OCI-LY3 (cell line): ENCODE results near the gene TMEM222.
A peak's percentile ranks its signal among the peaks of the same experiment; 100 is the strongest.

Source experiments
- H2AFZ ChIP-seq: fragments of 200-600, 300-600 bp; shearing (Covaris generic); 2 replicates; pipeline ENCODE4 v1.6.0; 2014; ENCODE audit warnings: antibody characterized with exemption, low read depth, low read length
- H3K27ac ChIP-seq: fragments of 200-600, 300-600 bp; sonication (generic); 2 replicates; pipeline ENCODE4 v1.5.1; 2014; ENCODE audit warnings: mild to moderate bottlenecking, low read length, moderate library complexity, mixed read lengths
- H3K27me3 ChIP-seq: fragments of 200-600, 300-600 bp; sonication (generic); 2 replicates; pipeline ENCODE4 v1.6.1; 2014; ENCODE audit warnings: low read depth, low read length, mixed read lengths
- H3K36me3 ChIP-seq: fragments of 200-600, 300-600 bp; sonication (generic); replicated peaks from 2 replicates; pipeline ENCODE3; 2014; ENCODE audit warnings: low read depth, low read length, mixed read lengths
- H3K4me1 ChIP-seq: fragments of 300-600, 200-600 bp; sonication (generic); 2 replicates; pipeline ENCODE4 v1.6.1; 2014; ENCODE audit warnings: low read length, mixed read lengths
- H3K4me2 ChIP-seq: fragments of 200-600, 300-600 bp; sonication (generic); 2 replicates; pipeline ENCODE4 v1.6.1; 2014; ENCODE audit warnings: low read length, mixed read lengths
- H3K4me3 ChIP-seq: fragments of 300-600, 200-600 bp; sonication (generic); 2 replicates; pipeline ENCODE4 v1.5.1; 2014; ENCODE audit warnings: antibody characterized with exemption, mild to moderate bottlenecking, low read length, moderate library complexity
- H3K79me2 ChIP-seq: fragments of 300-600, 200-600 bp; shearing (Covaris generic); 2 replicates; pipeline ENCODE4 v1.6.1; 2014; ENCODE audit warnings: mild to moderate bottlenecking, low read length, mixed read lengths
- H3K9ac ChIP-seq: fragments of 300-600, 200-600 bp; shearing (Covaris generic); 2 replicates; pipeline ENCODE4 v1.6.0; 2014; ENCODE audit warnings: mild to moderate bottlenecking, low read length, moderate library complexity
- H3K9me3 ChIP-seq: fragments of 200-600, 300-600 bp; shearing (Covaris generic); 2 replicates; pipeline ENCODE4 v1.6.1; 2014; ENCODE audit warnings: low read length, mixed read lengths; ENCODE audit not compliant: insufficient read depth
- H4K20me1 ChIP-seq: fragments of 200-600, 300-600 bp; sonication (generic); 2 replicates; pipeline ENCODE4 v1.6.1; 2016; ENCODE audit warnings: low read length, mixed read lengths; ENCODE audit not compliant: insufficient read depth
- CTCF ChIP-seq: fragments of 200-600, 300-600 bp; sonication (generic); IDR thresholded peaks from 2 replicates; pipeline ENCODE4 v1.5.1; 2014; ENCODE audit warnings: antibody characterized with exemption, low read length, low read depth
- EZH2phosphoT487 ChIP-seq: fragments of 200-600 bp; shearing (Covaris generic); IDR thresholded peaks from 2 replicates; pipeline ENCODE4 v1.6.1; 2018; ENCODE audit warnings: antibody characterized with exemption, mixed run types, low read depth

TMEM222 gene

GRCh38 chr1:27360159-27361043 lies 38.4 kb downstream of the TMEM222 start:
- H2AFZ ChIP-seq: no peak overlapping the region
- peak overlapping the region; percentile 76 for H3K4me3 ChIP-seq
- peak overlapping the region; percentile 49; the same call in 1 of the 2 replicates for H3K9ac ChIP-seq
- H3K27ac ChIP-seq: no peak overlapping the region
- peak overlapping the region; percentile 91 for H3K4me2 ChIP-seq
- no peaks in the 10 kb centered on the region for H3K79me2 ChIP-seq
- TF ChIP-seq EZH2phosphoT487: no peak
- TF ChIP-seq CTCF: no peak
- H3K36me3 ChIP-seq: no peaks in the 10 kb centered on the region
- no peaks in the 10 kb centered on the region for H3K9me3 ChIP-seq
- peaks cover 6% of the 10 kb centered on the region; the same call in 1 of the 2 replicates for H3K27me3 ChIP-seq
- H3K4me1 ChIP-seq: peaks cover 29% of the 10 kb centered on the region
- no peaks in the 10 kb centered on the region for H4K20me1 ChIP-seq

- Histone ChIP-seq H3K9ac (no peak overlapping the region), H2AFZ (no peak overlapping the region), H3K4me2 (peak overlapping the region; percentile 91; the same call in 1 of the 2 replicates), H3K27me3 (peaks cover 6% of the 10 kb centered on the region; the same call in 1 of the 2 replicates), H3K4me1 (peaks cover 29% of the 10 kb centered on the region), H4K20me1 (no peaks in the 10 kb centered on the region), H3K36me3 (no peaks in the 10 kb centered on the region), H3K27ac (no peak overlapping the region), H3K9me3 (no peaks in the 10 kb centered on the region), H3K4me3 (no peak overlapping the region; the same call in 1 of the 2 replicates), H3K79me2 (no peaks in the 10 kb centered on the region)
- no peak for TF ChIP-seq EZH2phosphoT487
- no peak for TF ChIP-seq CTCF
Measured at GRCh38 chr1:27361044-27361402, 39.1 kb downstream of the TMEM222 start.

GRCh38 chr1:27361553-27361952 lies 39.6 kb downstream of the TMEM222 start:
- Histone ChIP-seq H3K4me2 (no peak overlapping the region), H3K9me3 (no peaks in the 10 kb centered on the region), H3K27me3 (peaks cover 6% of the 10 kb centered on the region; the same call in 1 of the 2 replicates), H3K9ac (no peak overlapping the region), H2AFZ (no peak overlapping the region), H3K4me1 (peaks cover 24% of the 10 kb centered on the region), H3K4me3 (no peak overlapping the region), H3K27ac (no peak overlapping the region), H3K36me3 (no peaks in the 10 kb centered on the region), H4K20me1 (no peaks in the 10 kb centered on the region), H3K79me2 (no peaks in the 10 kb centered on the region)
- TF ChIP-seq EZH2phosphoT487 (no peak), CTCF (no peak)
